ENCODE data around the gene CTSL. TPM values are rescaled to one million over a fixed set of nuclear protein-coding genes. Genes with fewer than 3 reads are reported as not detected.

Gene CTSL
- polyA plus RNA-seq, 1 experiment = 224 TPM

DNA sequence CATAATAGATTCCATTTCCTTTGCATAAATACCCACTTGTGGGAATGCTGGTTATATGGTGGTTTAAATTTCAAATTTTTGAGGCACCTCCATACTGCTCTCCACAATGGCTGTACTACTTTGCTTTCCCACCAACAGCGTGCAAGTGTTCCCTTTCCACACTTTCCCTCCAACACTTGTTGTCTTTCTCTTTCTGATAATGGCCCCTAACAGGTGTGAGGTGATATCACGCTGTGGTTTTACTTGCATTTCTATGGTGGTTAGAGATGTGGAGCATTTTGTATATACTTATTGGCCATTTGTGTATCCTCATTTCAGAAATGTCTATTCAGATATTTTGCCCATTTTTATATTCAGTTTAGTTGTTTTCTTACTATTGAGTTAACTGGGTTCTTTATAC lies 34.6 kb downstream of the CTSL start:
- POLR2A ChIA-PET = no interaction called here

DNA sequence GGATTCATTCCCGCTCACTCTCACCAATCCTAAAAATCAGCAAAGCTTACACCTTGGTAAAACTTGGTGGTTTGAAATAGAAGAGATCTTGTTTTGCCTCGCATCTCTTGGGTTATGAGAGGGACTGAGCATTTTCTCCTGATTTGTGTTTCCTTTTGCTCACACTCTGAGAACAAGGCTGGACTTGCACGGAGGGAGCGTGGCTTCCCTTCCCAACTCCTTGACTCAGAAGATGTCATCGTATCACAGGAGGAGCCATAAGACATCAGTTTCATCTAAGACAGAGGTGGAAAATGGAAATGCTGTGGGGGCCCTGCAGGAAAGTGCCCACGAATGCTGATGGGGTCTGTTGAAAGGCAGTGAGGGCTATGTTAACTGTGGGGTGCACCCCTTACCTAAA lies 37.4 kb downstream of the CTSL start:
- Histone ChIP-seq H3K27me3 (ENCODE audit: control insufficient read depth, insufficient read depth, low read length) (peaks cover 13% of the 10 kb centered on the region), H3K4me3 (ENCODE audit: low read depth, low read length) (no peak overlapping the region), H3K27ac (ENCODE audit: low read depth, low read length) (no peak overlapping the region), H3K9me3 (ENCODE audit: control insufficient read depth, insufficient read depth, low read length) (no peaks in the 10 kb centered on the region; the same call in 1 of the 2 replicates)
- ChIA-PET POLR2A (no interaction called here), CTCF (no interaction called here)
- TF ChIP-seq CTCF (IDR thresholded peaks at IDR 0.05; ENCODE audit: low read depth, low read length) = no peak
- DNase-seq (ENCODE audit: low read depth, low spot score) = no peak

More for the DNA sequence above, 34.6 kb downstream of the CTSL start:
- CTCF ChIA-PET = no interaction called here
- no peak for TF ChIP-seq CTCF (IDR thresholded peaks at IDR 0.05; ENCODE audit: low read depth, low read length)
- Histone ChIP-seq H3K27me3 (ENCODE audit: control insufficient read depth, insufficient read depth, low read length) (peaks cover 13% of the 10 kb centered on the region), H3K9me3 (ENCODE audit: control insufficient read depth, insufficient read depth, low read length) (no peaks in the 10 kb centered on the region; the same call in 1 of the 2 replicates), H3K4me3 (ENCODE audit: low read depth, low read length) (no peak overlapping the region), H3K27ac (ENCODE audit: low read depth, low read length) (no peak overlapping the region)
- no peak for DNase-seq (ENCODE audit: low read depth, low spot score)

- POLR2A ChIA-PET = no interaction called here
- Histone ChIP-seq H3K4me3 (ENCODE audit: low read depth, low read length) (no peak overlapping the region), H3K27me3 (ENCODE audit: control insufficient read depth, insufficient read depth, low read length) (peaks cover 16% of the 10 kb centered on the region), H3K9me3 (ENCODE audit: control insufficient read depth, insufficient read depth, low read length) (no peaks in the 10 kb centered on the region), H3K27ac (ENCODE audit: low read depth, low read length) (no peak overlapping the region)
- no peak for DNase-seq (ENCODE audit: low read depth, low spot score)
- TF ChIP-seq CTCF (IDR thresholded peaks at IDR 0.05; ENCODE audit: low read depth, low read length) = no peak
- CTCF ChIA-PET = no interaction called here
Measured at GRCh38 chr9:87765521-87765920, 39.6 kb downstream of the CTSL start.

DNA sequence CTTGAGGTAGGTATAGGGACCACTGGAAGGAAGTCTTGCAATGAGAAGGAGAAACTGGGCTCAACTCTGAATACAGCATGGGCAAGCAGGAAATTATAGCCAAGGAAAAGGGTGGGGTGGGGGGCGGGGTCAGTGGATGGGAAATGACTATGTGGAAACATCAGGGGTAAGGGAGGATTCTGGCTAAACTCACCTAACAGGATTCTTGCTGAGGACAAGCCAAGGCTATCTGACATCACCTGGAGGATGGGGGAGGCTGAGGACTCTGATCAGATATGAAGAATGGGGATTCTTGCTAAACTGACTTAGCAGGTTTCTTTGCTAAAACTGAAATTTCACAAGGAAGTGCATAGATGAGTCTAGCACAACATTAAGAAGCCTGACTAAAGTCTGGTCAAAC lies 40.8 kb downstream of the CTSL start:
- Histone ChIP-seq H3K27me3 (ENCODE audit: control insufficient read depth, insufficient read depth, low read length) (peaks cover 17% of the 10 kb centered on the region), H3K9me3 (ENCODE audit: control insufficient read depth, insufficient read depth, low read length) (no peaks in the 10 kb centered on the region; the same call in 1 of the 2 replicates), H3K4me3 (ENCODE audit: low read depth, low read length) (no peak overlapping the region), H3K27ac (ENCODE audit: low read depth, low read length) (no peak overlapping the region)
- CTCF ChIA-PET = no interaction called here
- POLR2A ChIA-PET = no interaction called here
- no peak for DNase-seq (ENCODE audit: low read depth, low spot score)
- no peak for TF ChIP-seq CTCF (IDR thresholded peaks at IDR 0.05; ENCODE audit: low read depth, low read length)

GRCh38 chr9:87770616-87771315 lies 44.8 kb downstream of the CTSL start:
- POLR2A ChIA-PET = no interaction called here

More at GRCh38 chr9:87770616-87771315, 44.8 kb downstream of the CTSL start:
- Histone ChIP-seq H3K9me3 (ENCODE audit: control insufficient read depth, insufficient read depth, low read length) (no peaks in the 10 kb centered on the region; the same call in 1 of the 2 replicates), H3K27ac (ENCODE audit: low read depth, low read length) (no peak overlapping the region), H3K4me3 (ENCODE audit: low read depth, low read length) (no peak overlapping the region), H3K27me3 (ENCODE audit: control insufficient read depth, insufficient read depth, low read length) (peaks cover 10% of the 10 kb centered on the region)
- TF ChIP-seq CTCF (IDR thresholded peaks at IDR 0.05; ENCODE audit: low read depth, low read length) = no peak
- CTCF ChIA-PET = interaction anchor here (0.6 kb wide), 1 partner anchor 32 kb away, joined by 4 read pairs; no protein-coding TSS in a partner anchor
- DNase-seq (ENCODE audit: low read depth, low spot score) = no peak
